Bronchial epithelial cell (primary cell): Measurements from ENCODE around the gene APPL1. TPM values are rescaled to one million over a fixed set of nuclear protein-coding genes. Genes with fewer than 3 reads are reported as not detected.
A peak's percentile ranks its signal among the peaks of the same experiment; 100 is the strongest.

ENCODE experiments used
- DNase-seq: peaks from one replicate; pipeline ENCODE4 v3.0.0-alpha.2; 2010; ENCODE audit warnings: low read depth
- FAIRE-seq: peaks from 2 replicates; lab custom pipeline; 2011; peaks lifted over from hg19 to GRCh38; lab: Jason Lieb, UNC
- H3K27me3 ChIP-seq: 2 replicates; pipeline ENCODE4 v1.5.1; 2011; ENCODE audit warnings: low read length; ENCODE audit not compliant: control insufficient read depth, insufficient read depth
- H3K36me3 ChIP-seq: 2 replicates; pipeline ENCODE4 v1.5.1; 2011; ENCODE audit warnings: low read length; ENCODE audit not compliant: control insufficient read depth, insufficient read depth
- H3K4me3 ChIP-seq: 2 replicates; pipeline ENCODE4 v1.5.1; 2011; ENCODE audit warnings: mild to moderate bottlenecking, low read depth, low read length, control low read depth
- total RNA-seq: library from RNA; depleted of rRNA; stranded (reverse); fragments of >200 nt; gene quantifications from 2 replicates; pipeline ENCODE4 v1.2.1, GENCODE V29; 2014
- TF ChIP-seq, protein P1 (sequence below): IDR thresholded peaks from 2 replicates; pipeline ENCODE4 v1.5.1; 2011; ENCODE audit warnings: mild to moderate bottlenecking, moderate library complexity, low read length, control low read depth, inconsistent platforms; ENCODE audit not compliant: insufficient read depth, severe bottlenecking

APPL1 gene
- total RNA-seq, 1 donor from 2014 or later: 29.5 TPM

DNA sequence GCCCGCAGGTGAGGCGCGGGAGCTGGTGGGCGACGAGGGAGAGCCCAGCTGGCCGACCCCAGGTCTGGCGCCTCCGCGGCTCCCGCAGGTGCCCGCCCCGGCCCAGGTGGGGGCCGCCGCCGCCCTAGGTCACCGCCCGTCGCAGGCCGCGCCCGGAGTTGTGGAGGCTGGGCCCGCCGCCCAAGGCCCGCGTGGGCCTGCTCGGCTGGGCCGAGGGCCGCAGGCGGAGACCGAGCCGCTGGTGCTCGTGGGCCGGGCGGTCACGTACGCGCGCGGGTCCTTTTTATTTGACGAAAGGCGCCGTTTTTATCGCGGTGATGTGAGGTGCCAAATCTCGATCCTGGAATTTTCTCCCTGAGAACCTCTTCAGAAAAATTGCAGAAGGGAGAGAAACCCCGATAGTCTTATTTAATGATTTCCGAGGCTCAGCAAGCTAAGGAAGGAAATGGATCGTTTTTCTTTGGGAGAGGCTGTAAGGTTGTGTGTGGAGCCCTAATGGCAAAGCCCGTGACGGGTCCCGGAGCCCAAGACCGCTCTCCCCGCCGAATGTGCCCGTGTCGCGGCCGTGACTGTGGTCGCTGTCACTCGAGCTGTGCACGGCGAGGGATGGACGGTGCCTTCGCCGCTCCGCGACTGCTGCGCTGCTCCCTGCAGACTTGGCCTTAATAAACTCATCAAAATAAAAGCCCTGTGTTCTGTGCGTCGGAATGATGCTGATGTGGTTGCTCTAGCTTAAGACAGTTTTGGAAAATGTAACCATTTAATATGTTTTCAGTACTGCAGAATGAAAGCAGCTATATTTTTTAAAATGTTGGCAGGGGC lies 612 bp downstream of the APPL1 start:
- FAIRE-seq (no peak), DNase-seq (peak; percentile 34)

DNA sequence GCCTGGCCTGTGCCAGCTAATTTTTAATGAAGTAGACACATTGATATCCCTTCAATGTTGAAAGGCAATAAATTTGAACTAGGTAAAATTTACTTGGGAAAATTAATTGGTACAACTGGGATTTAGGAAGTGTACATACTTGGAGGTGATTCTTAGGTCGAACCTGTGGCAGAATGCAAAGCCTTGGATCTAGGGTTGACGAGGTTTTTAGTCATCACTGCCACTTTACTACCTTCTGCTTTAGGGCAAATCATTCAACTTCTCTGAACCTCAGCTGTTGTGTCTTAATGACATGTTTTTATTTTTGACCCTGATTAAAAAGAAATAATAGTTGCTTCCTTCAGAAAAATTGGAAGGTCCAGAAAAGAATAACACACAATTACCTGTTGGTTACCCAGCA lies 2.5 kb downstream of the APPL1 start:
- Histone ChIP-seq H3K36me3 (no peaks in the 10 kb centered on the region), H3K27me3 (no peaks in the 10 kb centered on the region), H3K4me3 (no peak overlapping the region)
- TF ChIP-seq, protein P1, sequence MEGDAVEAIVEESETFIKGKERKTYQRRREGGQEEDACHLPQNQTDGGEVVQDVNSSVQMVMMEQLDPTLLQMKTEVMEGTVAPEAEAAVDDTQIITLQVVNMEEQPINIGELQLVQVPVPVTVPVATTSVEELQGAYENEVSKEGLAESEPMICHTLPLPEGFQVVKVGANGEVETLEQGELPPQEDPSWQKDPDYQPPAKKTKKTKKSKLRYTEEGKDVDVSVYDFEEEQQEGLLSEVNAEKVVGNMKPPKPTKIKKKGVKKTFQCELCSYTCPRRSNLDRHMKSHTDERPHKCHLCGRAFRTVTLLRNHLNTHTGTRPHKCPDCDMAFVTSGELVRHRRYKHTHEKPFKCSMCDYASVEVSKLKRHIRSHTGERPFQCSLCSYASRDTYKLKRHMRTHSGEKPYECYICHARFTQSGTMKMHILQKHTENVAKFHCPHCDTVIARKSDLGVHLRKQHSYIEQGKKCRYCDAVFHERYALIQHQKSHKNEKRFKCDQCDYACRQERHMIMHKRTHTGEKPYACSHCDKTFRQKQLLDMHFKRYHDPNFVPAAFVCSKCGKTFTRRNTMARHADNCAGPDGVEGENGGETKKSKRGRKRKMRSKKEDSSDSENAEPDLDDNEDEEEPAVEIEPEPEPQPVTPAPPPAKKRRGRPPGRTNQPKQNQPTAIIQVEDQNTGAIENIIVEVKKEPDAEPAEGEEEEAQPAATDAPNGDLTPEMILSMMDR: no peak
- FAIRE-seq (no peak), DNase-seq (peak; percentile 51)

More for the DNA sequence above, 612 bp downstream of the APPL1 start:
- TF ChIP-seq, protein P1: no peak
- Histone ChIP-seq H3K36me3 (no peaks in the 10 kb centered on the region), H3K4me3 (peak overlapping the region; percentile 51), H3K27me3 (no peaks in the 10 kb centered on the region)

DNA sequence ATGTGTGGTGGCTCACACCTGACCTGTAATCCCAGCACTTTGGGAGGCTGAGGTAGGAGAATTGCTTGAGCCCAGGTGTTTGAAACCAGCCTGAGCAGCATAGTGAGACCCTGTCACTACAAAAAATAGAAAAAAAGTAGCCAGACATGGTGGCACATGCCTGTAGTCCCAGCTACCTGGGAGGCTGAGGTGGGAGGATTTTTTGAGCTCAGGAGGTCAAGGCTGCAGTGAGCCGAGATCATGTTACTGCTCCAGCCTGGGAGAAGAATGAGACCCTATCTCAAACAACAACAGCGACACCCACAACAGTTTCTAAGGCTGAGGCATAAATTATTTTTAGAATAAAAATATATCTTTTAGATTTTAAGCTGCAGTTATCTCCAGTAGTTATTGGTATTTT lies 6.3 kb downstream of the APPL1 start:
- Histone ChIP-seq H3K36me3 (peaks cover 3% of the 10 kb centered on the region), H3K4me3 (no peak overlapping the region), H3K27me3 (no peaks in the 10 kb centered on the region)
- TF ChIP-seq, protein P1: no peak
- DNase-seq (no peak), FAIRE-seq (no peak)

DNA sequence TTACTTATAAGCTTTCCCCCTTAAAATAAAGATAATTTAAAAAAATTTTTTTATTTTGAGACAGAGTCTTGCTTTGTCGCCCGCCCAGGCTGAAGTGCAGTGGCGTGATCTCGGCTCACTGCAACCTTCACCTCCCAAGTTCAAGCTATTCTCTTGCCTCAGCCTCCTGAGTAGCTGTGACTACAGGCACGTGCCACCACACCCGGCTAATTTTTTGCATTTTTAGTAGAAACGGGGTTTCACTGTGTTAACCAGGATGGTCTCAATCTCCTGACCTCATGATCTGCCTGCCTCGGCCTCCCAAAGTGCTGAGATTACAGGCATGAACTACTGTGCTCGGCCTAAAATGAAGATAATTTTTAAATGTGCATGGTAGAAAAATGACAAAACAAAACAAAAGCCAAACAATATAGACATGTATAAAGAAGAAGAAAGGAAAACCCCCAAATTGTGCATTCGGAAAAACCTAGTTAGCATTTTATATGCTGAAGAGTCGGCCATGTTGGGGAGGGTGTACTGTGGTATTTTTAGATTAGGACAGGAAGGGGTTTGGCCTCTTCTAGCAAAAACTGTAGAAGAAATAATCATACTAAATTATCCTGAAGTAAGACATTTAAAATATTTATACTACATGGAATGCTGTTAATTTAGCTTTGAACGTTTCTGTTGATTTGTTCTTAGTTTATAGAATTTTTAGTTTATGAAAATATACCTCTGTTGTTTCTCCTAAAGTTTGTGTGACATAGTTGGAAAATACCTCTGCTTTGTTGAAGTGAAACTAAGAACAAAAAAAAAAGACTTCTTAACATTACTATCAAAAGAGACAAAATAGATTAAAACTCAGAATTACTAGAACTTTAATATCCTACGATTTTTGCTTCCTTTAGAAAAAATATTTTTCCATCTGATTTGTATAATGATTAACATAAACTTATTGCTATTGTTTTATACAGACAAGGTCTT lies 7.4 kb downstream of the APPL1 start:
- Histone ChIP-seq H3K36me3 (peaks cover 3% of the 10 kb centered on the region), H3K27me3 (no peaks in the 10 kb centered on the region), H3K4me3 (no peak overlapping the region)
- FAIRE-seq: no peak
- TF ChIP-seq, protein P1: no peak
- no peak for DNase-seq

DNA sequence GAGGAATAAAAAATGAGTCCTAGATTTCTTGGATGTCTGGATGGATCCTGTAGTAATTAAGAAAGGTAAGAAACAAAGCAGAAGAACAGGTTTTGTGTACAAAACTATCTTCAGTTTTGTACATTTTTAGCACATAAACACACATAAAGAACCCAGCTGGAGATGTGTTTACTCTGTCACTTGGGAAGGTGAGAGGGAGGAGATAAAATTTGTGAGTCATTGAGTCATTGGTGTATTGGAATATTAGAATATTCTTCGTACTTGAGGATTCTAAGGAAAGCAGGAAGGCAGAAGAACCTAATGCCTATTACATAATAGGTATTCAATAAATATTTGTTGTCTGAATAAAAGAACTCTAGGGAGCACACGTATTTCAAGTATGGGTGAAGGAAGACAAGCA lies 17.4 kb downstream of the APPL1 start:
- TF ChIP-seq, protein P1: no peak
- no peak for DNase-seq
- FAIRE-seq: no peak
- Histone ChIP-seq H3K4me3 (no peak overlapping the region), H3K27me3 (no peaks in the 10 kb centered on the region), H3K36me3 (peaks cover 5% of the 10 kb centered on the region)
